Activated CD4-positive, alpha-beta T cell treated with anti-CD3 and anti-CD28 coated beads for 48 hours (primary cell): ENCODE measurements around the gene MEPE.

ENCODE experiments used
- DNase-seq: peaks from one replicate; pipeline ENCODE4 v3.0.0-alpha.2; 2020

Gene MEPE

GRCh38 chr4:87843936-87844335 lies 11.2 kb downstream of the MEPE start:
- no peak for DNase-seq

DNA sequence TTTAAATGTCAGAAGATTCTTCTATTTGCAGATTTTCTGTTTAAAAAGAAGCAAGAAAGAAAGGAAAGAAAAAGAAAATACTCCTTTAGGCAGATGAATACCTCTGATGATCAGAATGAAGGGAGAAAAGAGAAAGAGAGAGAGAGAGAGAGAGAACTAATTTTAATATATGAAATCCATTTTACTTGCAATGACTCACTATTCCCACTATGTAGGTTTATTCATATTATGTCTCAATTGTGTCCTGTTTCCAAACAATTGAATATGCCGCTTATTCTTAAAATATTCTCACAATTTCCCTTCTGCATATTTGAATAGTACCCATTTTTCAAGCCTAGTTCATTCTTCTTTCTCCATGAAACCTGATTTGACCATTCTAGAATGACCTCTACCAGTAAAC lies 11.7 kb downstream of the MEPE start:
- no peak for DNase-seq

DNA sequence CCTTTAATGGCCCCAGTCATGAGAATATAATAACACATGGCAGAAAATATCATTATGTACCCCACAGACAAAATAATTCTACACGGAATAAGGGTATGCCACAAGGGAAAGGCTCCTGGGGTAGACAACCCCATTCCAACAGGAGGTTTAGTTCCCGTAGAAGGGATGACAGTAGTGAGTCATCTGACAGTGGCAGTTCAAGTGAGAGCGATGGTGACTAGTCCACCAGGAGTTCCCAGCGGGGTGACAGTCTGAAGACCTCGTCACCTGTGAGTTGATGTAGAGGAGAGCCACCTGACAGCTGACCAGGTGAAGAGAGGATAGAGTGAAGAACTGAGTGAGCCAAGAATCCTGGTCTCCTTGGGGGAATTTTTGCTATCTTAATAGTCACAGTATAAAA lies 13.5 kb downstream of the MEPE start:
- DNase-seq, result no peak

DNA sequence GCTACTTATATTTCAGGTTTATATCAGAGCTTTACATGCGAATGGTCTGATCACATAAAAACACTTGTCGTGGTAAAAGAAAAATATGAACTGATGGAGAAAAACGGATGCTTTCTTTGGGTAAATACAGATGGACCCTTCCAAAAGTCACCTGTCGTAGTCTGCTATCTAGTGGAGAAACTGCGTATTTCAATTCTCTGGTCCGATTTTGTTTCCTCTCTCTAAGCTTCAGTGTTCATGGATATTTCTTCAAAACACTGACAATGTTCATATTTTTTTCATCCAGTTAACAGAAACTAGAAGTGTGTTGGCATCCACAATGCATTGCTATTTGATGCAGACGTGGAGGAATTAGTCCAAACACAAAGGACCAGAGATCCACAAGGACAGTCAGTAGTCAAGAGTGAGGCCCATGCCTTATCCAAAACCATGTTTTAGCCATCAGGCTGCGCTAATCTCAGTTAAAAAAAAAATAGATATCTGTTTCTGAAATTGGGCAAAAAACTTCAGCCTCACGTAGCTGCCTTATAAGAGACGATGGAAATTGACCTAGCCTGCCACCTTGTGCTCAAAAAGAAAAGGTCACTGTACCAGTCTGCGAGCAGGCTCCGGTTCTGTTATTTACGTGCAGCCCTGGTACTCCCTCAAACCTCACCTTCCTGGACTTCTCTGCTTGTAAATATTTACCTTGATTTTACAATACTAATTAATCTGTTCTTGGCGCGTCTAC lies 16.0 kb downstream of the MEPE start:
- DNase-seq, result peak; percentile 35

DNA sequence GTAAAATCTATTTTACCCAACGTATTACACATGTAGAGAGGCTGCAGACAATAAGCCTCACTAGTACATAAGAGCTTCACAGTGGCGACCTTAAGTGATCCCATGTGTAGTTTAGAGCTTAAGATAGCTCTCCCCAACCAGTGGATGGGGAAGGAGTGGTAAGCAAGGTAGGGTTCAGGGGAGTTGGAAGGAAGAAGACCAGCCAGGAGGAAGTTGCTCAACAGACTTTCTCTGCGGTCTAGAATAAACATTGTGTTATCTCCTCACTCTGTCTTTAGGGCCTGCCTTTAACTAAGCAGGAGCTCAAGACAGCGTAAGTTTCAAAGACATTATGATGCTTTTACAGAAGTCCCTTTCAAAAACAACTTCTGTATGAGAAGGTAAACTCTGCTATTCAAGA lies 16.8 kb downstream of the MEPE start:
- no peak for DNase-seq

DNA sequence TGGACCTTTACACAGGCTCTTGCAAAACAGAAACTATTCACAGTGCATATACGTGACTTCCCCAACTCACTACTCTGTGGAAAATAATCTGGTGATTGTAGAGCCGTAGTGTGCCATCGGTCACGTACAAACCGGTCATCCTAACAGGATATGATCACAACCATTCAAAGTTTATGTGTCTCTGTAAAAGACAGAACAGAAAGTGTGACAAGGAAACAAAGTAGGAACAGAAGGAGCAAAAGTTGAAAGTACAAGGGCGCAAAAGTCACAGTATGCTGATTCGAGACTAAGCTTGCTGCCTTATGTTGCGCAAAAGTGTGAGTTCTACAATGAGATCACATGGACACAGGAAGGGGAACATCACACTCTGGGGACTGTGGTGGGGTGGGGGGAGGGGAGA lies 18.6 kb downstream of the MEPE start:
- no peak for DNase-seq

GRCh38 chr4:87851953-87852352 lies 19.2 kb downstream of the MEPE start:
- no peak for DNase-seq

- DNase-seq, result no peak
Measured at GRCh38 chr4:87853108-87853507, 20.3 kb downstream of the MEPE start.

DNA sequence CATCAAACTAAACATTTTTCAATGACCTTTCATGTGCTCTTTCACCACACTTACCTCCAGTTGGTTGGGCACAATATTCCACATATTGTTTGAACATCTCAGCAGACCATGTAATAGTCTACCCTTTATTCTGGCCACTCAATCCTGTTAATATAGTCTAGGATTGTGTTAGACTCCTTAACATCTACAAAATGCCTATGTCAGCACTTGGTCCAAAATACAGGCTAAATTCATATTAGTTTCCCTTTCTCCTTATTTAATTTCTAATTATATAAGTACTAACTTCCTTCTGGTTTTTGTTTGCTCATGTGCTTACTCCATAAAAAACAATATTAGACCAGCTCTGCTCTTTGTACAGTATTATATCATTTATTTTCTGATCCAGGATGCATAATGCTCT lies 21.1 kb downstream of the MEPE start:
- no peak for DNase-seq

DNA sequence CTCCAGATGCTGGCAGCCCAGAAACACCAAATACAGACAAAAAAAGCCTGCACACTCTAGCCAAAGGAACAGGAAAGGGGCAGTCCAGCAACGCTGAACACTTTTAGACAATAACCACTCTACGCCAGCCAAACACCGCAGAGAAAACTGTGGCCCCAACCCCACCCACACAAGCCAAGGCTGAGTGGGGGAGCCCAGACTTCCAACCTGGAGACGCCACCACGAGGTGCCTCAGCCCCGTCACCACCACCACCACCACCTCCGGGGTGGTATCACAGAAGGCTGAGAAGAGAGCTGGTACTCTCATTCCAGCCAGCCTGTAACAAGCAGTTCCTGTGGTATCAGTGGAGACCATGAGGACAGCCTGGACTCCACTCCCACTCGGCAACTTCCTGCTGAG lies 22.8 kb downstream of the MEPE start:
- no peak for DNase-seq

GRCh38 chr4:87856816-87857215 lies 24.0 kb downstream of the MEPE start:
- no peak for DNase-seq

GRCh38 chr4:87857789-87858188 lies 25.0 kb downstream of the MEPE start:
- no peak for DNase-seq

GRCh38 chr4:87862236-87862635 lies 29.5 kb downstream of the MEPE start:
- no peak for DNase-seq

DNA sequence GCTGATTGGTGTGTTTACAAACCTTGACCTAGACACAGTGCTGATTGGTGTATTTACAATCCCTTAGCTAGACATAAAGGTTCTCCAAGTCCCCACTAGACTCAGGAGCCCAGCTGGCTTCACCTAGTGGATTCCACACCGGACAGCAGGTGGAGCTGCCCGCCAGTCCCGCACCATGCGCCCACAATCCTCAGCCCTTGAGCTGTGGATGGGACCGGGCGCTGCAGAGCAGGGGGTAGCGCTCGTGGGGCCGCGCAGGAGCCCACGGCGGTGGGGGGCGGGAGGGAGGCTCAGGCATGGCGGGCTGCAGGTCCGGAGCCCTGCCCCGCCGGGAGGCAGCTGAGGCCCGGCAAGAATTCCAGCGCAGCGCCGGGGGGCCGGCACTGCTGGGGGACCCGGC lies 30.7 kb downstream of the MEPE start:
- DNase-seq, result no peak

DNA sequence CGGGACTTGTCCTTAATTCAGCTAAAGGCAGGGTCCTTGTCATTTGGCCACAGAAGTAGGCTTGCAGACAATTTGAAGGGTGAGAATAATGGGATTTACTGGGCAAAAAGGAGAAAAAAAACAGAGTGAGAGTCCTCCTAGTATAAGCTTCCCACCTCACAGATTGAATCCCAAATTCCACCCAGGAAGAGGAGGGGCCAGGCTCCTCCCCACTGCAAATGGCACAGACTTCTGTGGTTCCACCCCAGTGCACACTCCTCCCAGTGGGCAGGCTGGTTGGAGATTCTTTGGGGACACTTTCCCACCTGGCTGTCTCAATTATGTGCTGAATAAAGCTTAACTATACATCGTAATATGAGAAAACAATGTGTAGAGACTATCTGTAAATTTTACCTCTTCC lies 31.6 kb downstream of the MEPE start:
- no peak for DNase-seq

DNA sequence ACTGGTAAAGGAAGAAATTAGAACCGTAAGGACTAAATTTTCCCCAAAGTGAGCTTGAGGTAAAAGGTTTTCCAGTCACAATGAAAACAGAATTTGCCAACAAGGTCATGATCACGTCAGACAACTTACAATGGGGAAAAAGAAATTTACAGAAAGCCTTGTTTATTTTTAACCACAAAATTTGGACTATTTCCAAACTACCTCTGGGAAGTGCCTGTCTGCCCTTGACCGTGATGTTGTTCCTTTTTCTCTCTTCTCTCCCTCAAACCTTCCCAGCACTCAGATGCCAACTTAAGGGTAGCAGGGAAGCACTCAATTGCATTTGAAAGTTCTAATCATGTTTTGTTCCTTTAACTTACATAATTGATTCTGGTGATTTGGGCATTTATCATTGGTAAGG lies 32.5 kb downstream of the MEPE start:
- no peak for DNase-seq

GRCh38 chr4:87865960-87866598 lies 33.3 kb downstream of the MEPE start:
- no peak for DNase-seq

- DNase-seq, result no peak
Measured at GRCh38 chr4:87868522-87868921, 35.8 kb downstream of the MEPE start.

GRCh38 chr4:87872028-87872427 lies 39.3 kb downstream of the MEPE start:
- DNase-seq, result no peak

DNA sequence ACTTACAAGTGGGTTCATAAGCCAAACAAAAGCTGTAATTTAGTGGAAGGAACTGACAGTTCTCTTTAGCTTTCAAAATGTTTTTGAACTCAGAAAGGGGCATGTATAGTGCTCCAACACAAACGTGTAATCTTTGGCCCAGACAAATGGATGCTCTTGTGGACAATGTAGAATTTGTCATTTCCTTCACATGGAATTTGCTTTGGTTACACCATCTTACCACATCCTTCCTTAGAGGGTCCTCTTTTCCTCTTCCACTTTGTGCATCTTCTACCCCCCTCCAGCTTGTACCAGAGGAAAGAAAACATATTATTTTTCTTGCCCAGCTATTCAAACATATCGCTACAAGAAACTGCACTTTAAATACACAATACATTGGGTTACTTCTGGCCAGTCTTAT lies 42.4 kb downstream of the MEPE start:
- DNase-seq, result no peak

- DNase-seq, result no peak
Measured at GRCh38 chr4:87880106-87880505, 47.3 kb downstream of the MEPE start.

- DNase-seq, result no peak
Measured at GRCh38 chr4:87881115-87881514, 48.3 kb downstream of the MEPE start.

DNA sequence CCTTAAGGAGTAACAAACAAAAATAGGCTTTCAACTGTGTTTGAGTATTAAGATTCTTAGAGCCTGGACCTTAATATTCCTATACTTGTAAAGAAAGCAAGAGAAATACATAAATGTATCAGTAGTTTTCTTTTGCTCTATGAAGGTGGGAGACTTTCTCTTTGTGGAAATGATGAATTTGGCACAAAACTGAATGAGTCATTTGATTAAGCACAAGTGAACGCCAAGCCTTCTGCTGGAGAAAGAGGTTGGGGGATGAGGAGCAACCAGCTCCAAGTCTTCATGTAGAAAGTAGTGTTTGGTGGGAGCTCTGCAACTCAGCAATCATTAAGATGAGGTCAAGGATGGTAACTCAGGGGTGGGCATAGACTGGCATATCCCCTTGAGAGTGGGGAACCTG lies 49.6 kb downstream of the MEPE start:
- no peak for DNase-seq

GRCh38 chr4:87882861-87883260 lies 50.1 kb downstream of the MEPE start:
- DNase-seq, result no peak

DNA sequence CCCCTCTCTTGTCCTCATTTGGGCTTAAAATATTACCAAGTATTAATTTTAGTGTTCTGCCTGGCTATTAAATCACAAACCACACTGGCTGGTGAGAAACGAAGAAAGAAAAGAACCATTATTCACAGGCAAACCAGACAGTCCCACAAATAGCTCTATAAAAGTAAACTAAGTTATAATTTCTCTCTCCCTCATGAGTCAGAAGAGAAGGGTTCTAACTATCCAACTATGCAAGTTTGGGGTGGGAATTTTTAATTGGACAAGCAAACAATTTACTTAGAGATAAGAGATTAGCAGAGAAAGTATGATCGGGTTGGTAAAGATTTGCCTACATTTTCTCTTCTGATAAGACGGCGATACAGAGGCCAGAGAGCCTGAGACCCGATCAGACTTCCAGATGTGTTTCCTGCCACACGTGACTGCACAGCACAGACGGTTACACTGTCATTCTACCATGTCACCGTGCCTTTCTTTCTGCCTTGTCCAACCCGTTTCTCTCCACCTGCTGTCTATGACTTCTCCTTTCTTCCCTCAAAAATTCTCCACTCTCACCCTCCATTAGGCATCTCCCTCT lies 52.3 kb downstream of the MEPE start:
- DNase-seq, result no peak
